GM12873 (cell line): ENCODE data around the gene MYH7B.

Source experiments
- CTCF ChIP-seq: IDR thresholded peaks from 2 replicates; pipeline ENCODE4 v1.5.1; 2012; ENCODE audit warnings: low read depth, mild to moderate bottlenecking, moderate library complexity, low read length, control low read depth; ENCODE audit not compliant: insufficient read depth; ENCODE audit errors: missing control alignments

The MYH7B gene

GRCh38 chr20:34996243-34997028 lies 40.8 kb downstream of the MYH7B start:
- TF ChIP-seq CTCF: no peak

GRCh38 chr20:34997131-34997561 lies 41.5 kb downstream of the MYH7B start:
- TF ChIP-seq CTCF: no peak

GRCh38 chr20:34997774-34998173 lies 42.1 kb downstream of the MYH7B start:
- TF ChIP-seq CTCF: no peak

- no peak for TF ChIP-seq CTCF
These were observed 42.8 kb downstream of the MYH7B start for GRCh38 chr20:34998331-34998950.

GRCh38 chr20:34999021-34999451 lies 43.4 kb downstream of the MYH7B start:
- TF ChIP-seq CTCF: no peak

GRCh38 chr20:34999782-35000181 lies 44.1 kb downstream of the MYH7B start:
- TF ChIP-seq CTCF: no peak

- TF ChIP-seq CTCF: no peak
These were observed 44.7 kb downstream of the MYH7B start for GRCh38 chr20:35000311-35000921.
